HK-2 (cell line): ENCODE data around the gene MRPL49.
A peak's percentile ranks its signal among the peaks of the same experiment; 100 is the strongest.

ENCODE experiments used
- DNase-seq: peaks from one replicate; pipeline ENCODE4 v3.0.0-alpha.2; 2018; ENCODE audit not compliant: unreplicated experiment

The MRPL49 gene

DNA sequence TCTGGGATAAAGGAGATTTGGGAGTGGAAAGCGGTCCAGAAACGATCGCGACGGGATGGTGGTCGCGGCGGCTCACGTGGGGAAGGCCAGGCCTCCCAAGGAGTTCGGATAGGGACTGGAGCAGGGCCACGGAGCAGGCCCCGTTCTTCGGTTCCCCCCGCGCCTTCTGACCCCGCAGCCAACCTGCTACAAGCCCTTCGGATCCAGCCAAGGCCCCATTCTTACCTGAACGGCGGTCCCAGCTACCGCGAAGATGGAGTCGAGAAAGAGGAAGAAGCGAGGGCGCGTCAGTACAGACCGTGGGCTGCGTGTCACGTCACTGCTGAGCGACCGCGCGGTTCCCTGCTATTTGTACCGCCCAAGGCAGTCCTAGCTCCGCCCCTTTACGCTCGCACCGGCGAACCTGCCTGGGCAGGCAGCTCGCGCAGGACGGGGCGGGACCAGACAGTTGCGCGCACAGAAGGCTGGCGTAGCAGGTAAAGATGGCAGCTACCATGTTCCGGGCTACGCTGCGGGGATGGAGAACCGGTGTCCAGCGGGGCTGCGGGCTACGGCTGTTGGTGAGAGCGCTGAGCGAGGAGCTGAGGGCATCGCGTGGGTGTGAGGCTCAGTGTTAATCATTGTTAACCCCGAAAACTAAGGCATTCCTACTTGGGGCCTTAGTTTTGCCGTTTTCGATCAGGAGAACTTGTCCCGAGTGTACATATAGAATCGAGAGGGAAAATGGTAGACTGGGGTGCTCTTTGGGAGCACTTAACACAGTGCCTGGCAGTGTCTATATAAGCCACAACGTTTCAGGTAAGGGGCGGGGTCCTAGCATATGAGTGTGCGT, at the start of gene MRPL49, which contains the start of gene FAU:
Gene MRPL49, plus strand, starts transcription at position 457 of the 832 bp plus-strand sequence. Its CDS starts 26 bp downstream, at position 483.
Gene FAU, minus strand, starts transcription at position 270 of the 832 bp plus-strand sequence. CDS start 321 bp downstream, outside the sequence.
- DNase-seq = peak; percentile 94

GRCh38 chr11:65072631-65072966, 49.5 kb upstream of the MRPL49 start:
- no peak for DNase-seq

GRCh38 chr11:65077451-65077850, 44.7 kb upstream of the MRPL49 start:
- DNase-seq = no peak

DNA sequence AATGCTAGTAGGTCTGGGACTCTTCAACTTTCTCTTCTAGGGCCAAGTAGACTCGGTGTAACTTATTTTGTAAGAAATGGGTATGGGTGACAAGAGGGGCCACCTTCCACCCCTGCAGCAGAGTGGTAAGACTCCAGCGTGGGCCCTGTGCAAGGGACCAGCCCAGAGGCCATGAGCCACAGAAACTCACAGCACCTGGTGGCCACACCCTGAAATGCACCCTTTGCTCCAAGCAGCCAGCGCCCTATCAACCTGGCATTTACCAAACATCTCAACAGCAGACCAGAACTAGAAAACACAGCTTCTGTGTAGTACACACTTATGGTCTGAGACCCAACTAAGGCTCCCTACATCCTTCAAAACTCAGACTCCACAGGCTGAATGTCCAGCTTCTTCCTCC, 44.0 kb upstream of the MRPL49 start:
- DNase-seq = peak; percentile 20

DNA sequence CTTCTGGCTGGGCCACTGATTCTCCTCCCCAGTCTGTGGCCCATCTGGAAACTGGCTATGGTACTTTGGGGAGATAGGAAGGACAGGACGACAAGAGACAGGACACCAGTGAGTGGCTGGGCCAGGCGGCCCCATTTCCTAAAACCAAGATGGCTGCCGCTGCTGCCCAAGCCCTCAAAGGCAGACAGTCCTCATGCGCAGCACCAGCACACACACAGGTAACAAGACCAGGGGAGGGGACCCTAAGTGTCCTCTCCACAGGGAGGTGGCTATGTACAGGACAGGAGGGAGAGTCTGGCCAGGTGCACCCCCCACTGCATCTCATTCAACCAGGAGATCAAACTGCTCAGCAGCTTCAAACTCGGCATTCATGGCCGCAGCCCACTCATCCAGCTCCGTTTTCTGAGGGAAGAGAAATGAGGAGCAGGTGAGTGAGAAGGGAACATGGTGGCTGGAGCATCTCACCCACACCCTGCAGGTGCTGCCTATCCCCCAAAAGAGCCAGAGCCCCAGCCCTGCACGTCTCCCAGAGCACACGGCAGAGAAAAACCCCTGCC, 43.3 kb upstream of the MRPL49 start:
- no peak for DNase-seq

GRCh38 chr11:65083134-65083833, 38.8 kb upstream of the MRPL49 start:
- no peak for DNase-seq

DNA sequence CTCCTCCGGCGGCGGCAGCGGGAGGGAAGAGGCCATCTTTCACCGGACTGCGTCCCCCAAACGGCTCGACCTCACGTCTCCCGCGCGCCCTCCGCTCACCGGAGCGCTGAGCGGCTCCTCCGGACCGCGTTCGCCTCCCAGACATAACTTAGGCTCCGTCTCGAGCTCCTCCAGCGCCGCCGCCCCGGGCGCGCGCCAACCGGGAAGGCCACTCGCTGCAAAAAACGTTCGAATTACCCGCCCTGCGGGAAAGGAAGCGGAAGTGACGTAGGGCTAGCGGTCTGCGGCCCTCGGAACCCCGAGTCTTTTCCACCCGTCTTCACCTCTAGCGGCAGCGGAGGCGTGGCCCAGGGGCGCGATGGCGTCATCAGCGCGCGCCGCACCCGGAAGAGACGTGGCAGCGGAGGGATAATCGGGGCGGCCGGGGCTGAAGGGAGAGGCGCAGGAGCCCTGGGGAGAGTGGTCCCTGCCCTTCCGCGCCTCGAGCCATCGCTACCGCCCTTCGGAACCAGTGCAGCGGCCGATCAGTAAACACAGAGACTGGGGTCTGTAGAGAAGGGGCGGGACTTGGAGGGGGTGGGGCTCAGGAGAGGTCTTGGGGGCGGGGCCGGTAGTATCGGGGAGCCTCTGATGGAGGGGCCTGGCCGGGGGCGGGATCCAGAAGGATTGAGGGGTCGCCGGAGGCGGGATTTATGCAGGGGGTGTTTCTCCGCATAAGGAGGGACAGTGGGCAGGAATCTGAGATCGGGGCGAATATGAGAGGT, 38.1 kb upstream of the MRPL49 start, which contains the start of the genes CDCA5 and ZFPL1:
Gene CDCA5, minus strand, starts transcription at position 207 of the 764 bp plus-strand sequence. Its CDS starts 62 bp downstream, at position 145.
Gene ZFPL1, plus strand, starts transcription at position 389 of the 764 bp plus-strand sequence. CDS start 477 bp downstream, outside the sequence.
- DNase-seq = peak; percentile 88

DNA sequence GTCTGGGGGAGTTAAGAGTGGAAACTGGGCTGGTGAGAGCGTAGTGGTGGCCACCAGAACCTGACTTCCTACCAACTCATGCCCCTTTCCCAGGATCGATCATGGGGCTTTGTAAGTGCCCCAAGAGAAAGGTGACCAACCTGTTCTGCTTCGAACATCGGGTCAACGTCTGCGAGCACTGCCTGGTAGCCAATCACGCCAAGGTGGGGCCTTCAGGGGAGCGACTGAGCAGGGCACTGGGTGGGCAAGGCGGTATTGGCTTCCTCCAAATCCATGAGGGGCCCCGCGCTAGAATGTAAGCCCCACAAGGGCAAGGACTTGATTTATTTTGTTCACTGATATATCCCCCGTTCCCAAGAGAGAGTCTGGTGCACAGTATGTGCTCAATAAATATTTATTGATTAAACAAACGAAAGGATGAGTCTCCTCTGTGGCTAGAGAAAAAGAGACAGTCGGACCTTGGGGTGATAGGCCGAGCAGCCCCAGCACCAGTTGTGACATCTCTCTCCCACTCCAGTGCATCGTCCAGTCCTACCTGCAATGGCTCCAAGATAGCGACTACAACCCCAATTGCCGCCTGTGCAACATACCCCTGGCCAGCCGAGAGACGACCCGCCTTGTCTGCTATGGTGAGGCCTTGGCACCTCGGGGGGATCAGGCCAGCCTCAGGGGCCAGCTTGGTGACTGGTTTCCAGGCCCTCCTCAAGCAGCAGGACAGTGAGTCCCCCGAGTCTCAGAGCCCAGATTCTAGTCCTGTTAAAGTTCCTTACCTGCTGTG, 37.3 kb upstream of the MRPL49 start:
- no peak for DNase-seq

- no peak for DNase-seq
Observed at GRCh38 chr11:65085446-65085845, 36.7 kb upstream of the MRPL49 start.

GRCh38 chr11:65086809-65087208, 35.3 kb upstream of the MRPL49 start:
- no peak for DNase-seq

- no peak for DNase-seq
Observed at GRCh38 chr11:65087216-65087615, 34.9 kb upstream of the MRPL49 start.

GRCh38 chr11:65087827-65088226, 34.3 kb upstream of the MRPL49 start:
- DNase-seq = no peak

GRCh38 chr11:65089621-65090020, 32.5 kb upstream of the MRPL49 start:
- no peak for DNase-seq

DNA sequence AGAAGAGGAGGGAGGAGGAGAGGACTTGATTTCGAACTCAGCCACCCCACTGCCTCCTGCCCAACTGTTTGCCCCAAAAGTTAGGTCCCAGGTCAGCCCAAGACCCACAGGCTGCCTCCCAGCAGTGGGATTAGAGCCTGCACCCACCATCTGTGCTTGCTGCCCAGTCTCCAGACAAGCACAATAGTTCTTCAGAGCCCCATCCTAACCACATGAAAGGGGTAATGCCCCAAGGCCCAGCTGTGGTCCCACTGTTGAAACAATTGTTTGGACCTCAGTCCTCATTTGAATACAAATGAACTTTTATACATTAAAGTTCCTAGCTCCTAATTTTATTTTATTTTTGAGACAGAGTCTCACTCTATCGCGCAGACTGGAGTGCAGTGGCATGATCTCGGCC, 31.5 kb upstream of the MRPL49 start:
- no peak for DNase-seq

DNA sequence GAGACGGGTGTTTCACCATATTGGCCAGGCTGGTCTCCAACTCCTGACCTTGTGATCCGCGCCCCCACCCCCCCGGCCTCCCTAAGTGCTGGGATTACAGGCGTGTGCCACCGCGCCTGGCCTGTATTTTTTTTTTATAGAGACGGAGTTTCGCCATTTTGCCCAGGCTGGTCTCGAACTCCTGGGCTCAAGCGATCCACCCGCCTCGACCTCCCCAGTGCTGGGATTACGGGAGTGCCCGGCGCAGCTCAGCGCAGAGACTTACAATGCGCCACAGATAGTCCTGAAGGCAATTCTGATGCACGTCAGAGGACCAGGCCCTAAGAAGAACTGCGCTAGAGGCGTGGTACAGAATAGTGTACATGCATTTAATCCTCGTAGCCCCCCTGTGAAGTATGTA, 26.7 kb upstream of the MRPL49 start:
- DNase-seq = no peak

DNA sequence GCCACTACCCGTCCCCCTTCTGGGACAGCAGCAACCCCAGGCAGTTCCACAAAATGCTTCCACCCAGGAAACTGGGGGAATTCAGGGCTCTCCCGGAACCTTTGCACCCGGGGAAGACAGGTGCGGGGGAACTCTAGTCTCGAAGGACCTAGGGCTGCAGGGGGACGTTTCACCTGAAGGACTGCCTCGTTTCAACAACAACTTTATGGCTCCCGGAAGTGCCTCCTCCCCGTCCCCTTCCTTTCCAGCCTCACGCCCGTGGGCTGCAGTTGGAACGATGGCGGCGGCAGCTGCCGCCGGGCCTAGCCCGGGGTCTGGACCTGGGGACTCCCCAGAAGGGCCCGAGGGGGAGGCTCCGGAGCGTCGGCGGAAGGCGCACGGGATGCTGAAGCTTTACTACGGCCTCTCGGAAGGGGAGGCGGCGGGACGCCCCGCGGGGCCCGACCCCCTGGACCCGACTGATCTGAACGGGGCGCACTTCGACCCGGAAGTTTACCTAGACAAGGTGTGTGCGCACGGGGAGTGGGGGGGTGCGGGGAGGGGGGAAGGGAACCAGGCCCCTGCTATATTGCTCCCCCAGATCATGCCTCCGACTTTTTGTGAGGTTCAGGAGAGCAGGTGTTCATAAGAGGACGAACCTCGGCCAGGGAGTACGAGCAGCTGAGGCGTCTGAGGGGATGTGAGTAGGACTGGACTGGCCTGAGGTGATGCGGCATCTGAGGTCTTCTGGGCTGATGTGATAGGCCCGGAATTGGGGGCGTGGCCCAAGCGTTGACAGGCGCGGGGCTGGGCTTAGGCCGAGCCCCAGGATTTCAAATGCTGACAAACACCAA, 25.9 kb upstream of the MRPL49 start, which contains the start of gene VPS51:
Gene VPS51, plus strand, starts transcription at position 241 of the 833 bp plus-strand sequence. Its CDS starts 37 bp downstream, at position 278.
- DNase-seq = peak; percentile 72

DNA sequence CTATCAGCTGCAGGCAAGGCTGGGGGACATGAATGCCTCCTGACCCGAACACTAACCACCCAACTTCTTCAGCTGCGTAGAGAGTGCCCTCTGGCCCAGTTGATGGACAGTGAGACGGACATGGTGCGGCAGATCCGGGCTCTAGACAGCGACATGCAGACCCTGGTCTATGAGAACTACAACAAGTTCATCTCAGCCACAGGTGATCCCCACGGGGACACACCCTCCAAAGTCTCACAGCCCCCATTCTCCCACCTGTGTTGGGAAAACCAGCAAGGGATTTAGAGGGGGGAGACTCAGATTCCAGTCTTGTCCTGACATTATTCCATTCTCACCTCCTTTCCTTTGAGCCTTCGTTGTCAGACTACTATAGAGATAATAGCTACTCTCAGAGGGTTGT, 25.2 kb upstream of the MRPL49 start:
- no peak for DNase-seq

DNA sequence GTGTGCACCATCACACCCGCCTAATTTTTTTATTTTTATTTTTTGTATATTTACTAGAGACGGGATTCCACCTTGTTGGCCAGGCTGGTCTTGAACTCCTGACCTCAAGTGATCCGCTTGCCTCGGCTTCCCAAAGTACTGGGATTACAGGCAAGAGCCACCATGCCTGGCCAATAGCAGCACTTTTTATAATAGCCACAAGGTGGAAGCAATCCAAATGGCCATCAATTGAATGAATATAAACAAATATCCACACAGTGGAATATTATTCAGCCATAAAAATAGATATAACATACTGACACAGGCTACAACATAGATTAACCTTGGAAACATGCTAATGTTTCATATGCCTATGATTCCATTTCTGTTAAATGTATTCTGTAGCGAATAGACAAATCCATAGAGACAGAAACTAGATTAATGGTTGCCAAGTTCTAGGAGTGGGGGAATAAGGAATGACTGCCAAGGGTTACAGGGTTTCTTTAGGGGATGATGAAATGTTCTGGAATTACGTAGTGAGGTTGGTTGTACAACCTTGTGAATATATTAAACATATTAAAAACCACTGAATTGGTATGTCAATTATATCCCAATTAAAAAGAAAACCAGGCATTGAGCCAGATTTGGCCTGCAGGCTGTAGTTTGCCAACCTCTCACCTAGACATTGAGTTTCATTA, 21.3 kb upstream of the MRPL49 start:
- DNase-seq = no peak
